Measurements from ENCODE around the gene HNF4A. TPM values are rescaled to one million over a fixed set of nuclear protein-coding genes. Genes with fewer than 3 reads are reported as not detected.

HNF4A gene
- total and polyA plus RNA-seq, 9 donors = 0.07 to 1.5 (median 0.25) TPM

GRCh38 chr20:44357555-44358125 is 2.1 kb downstream of the HNF4A start:
- Histone ChIP-seq H3K36me3 (no peaks in the 10 kb centered on the region), H3K27me3 (no peaks in the 10 kb centered on the region), H3K9me3 (no peaks in the 10 kb centered on the region), H3K27ac (no peak overlapping the region), H3K4me3 (no peak overlapping the region), H3K4me1 (ENCODE audit: insufficient read depth) (peaks cover 5% of the 10 kb centered on the region)
- intact Hi-C loops (cut with DNase I) = no loop called here
- peak in 4 of 5 donors; percentile 39 to 74 (median 58) for DNase-seq
- TF ChIP-seq CTCF (IDR thresholded peaks at IDR 0.05) = no peak
- TF ChIP-seq POLR2A (IDR thresholded peaks at IDR 0.05) = no peak
- TF ChIP-seq EP300 (IDR thresholded peaks at IDR 0.05) = no peak
- WGBS, 3 donors = 11 to 22% (median 18%) methylated on average over 4 of the region's 4 CpGs

DNA sequence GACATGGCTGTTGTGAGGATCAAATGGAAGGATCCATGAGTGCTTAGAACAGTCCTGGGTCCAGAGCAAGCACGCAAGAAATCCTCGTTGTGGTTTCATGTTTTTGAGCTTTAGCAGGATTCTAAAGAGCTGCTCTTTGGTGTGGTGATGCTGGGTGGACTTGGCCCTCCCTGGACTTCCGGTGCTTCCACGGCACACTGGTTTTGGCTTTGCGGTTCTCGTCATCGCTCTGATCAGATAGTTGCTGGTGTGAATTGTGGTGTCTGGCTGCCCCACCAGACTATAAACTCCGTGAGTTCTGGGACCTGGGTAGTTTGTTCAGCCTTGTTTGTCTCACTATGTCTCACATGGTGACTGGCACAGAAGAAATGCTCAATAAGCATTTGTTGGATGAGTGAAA is 3.3 kb downstream of the HNF4A start:
- intact Hi-C loops (cut with DNase I) = no loop called here
- Histone ChIP-seq H3K36me3 (no peaks in the 10 kb centered on the region), H3K4me1 (ENCODE audit: insufficient read depth) (peaks cover 5% of the 10 kb centered on the region), H3K27ac (no peak overlapping the region), H3K9me3 (no peaks in the 10 kb centered on the region), H3K4me3 (no peak overlapping the region), H3K27me3 (no peaks in the 10 kb centered on the region)
- 84 to 87% (median 85%) methylated on average over 8 of the region's 8 CpGs for WGBS, 3 donors
- TF ChIP-seq CTCF (IDR thresholded peaks at IDR 0.05) = no peak
- TF ChIP-seq EP300 (IDR thresholded peaks at IDR 0.05) = no peak
- no peak for TF ChIP-seq POLR2A (IDR thresholded peaks at IDR 0.05)
- no peak for DNase-seq

GRCh38 chr20:44360221-44360620 is 4.7 kb downstream of the HNF4A start:
- H3K9me3 ChIP-seq = no peaks in the 10 kb centered on the region
- no peaks in the 10 kb centered on the region for H3K36me3 ChIP-seq
- DNase-seq = no peak
- H3K27ac ChIP-seq = no peak overlapping the region
- no peak overlapping the region for H3K4me3 ChIP-seq
- H3K27me3 ChIP-seq = no peaks in the 10 kb centered on the region
- peaks cover 5% of the 10 kb centered on the region for H3K4me1 ChIP-seq (ENCODE audit: insufficient read depth)
- intact Hi-C loops (cut with DNase I) = no loop called here
- no peak for TF ChIP-seq CTCF (IDR thresholded peaks at IDR 0.05)
- no peak for TF ChIP-seq POLR2A (IDR thresholded peaks at IDR 0.05)
- TF ChIP-seq EP300 (IDR thresholded peaks at IDR 0.05) = no peak

GRCh38 chr20:44361021-44361420 is 5.5 kb downstream of the HNF4A start:
- TF ChIP-seq EP300 (IDR thresholded peaks at IDR 0.05) (no peak), CTCF (IDR thresholded peaks at IDR 0.05) (no peak), POLR2A (IDR thresholded peaks at IDR 0.05) (no peak)
- Histone ChIP-seq H3K36me3 (no peaks in the 10 kb centered on the region), H3K9me3 (no peaks in the 10 kb centered on the region), H3K27ac (no peak overlapping the region), H3K27me3 (no peaks in the 10 kb centered on the region), H3K4me1 (ENCODE audit: insufficient read depth) (peaks cover 5% of the 10 kb centered on the region), H3K4me3 (no peak overlapping the region)
- intact Hi-C loops (cut with DNase I) = no loop called here
- peak in 1 of 5 donors; percentile 25 for DNase-seq
- 43 to 58% (median 53%) methylated on average over 3 of the region's 3 CpGs for WGBS, 3 donors

All from ovary (tissue), 9 donors.